K562 (cell line): ENCODE data around the gene PGM5. TPM values are rescaled to one million over a fixed set of nuclear protein-coding genes. Genes with fewer than 3 reads are reported as not detected.

ENCODE experiments used
- ATAC-seq: fragments of 200-7000 bp; cut with Tn5 transposase; 3 replicates; pipeline ENCODE4 v1.9.1; 2020; ENCODE audit warnings: moderate library complexity
- BruUV-seq: library from RNA; stranded (reverse); fragments of 400-500 nt; replicated peaks from 2 replicates; lab custom pipeline; 2021; lab: Mats Ljungman, UMichigan
- CTCF ChIA-PET: fragments of 300-600 bp; formaldehyde crosslinking; extraction: SDS; loops from one replicate; lab custom pipeline; 2021; ENCODE audit warnings: low intra/inter-chr PET ratio; lab: Yijun Ruan, JAX
- POLR2A ChIA-PET: fragments of 300-600, 350-650 bp; sonication (Branson Sonifier 250); formaldehyde crosslinking; extraction: SDS; loops from one replicate; lab custom pipeline; 2021; ENCODE audit warnings: antibody characterized with exemption, inconsistent platforms; lab: Yijun Ruan, JAX
- DNase-seq, 4 experiments: peaks; one replicate each; pipeline versions ENCODE4 v3.0.0 to v3.0.0-alpha.2; 2011 to 2018; ENCODE audit warnings: low spot score in 3 of 4, mixed read lengths in 3 of 4; ENCODE audit errors: extremely low read depth in 1 of 4
- FAIRE-seq: peaks from 2 replicates; lab custom pipeline; 2011; peaks lifted over from hg19 to GRCh38; lab: Jason Lieb, UNC
- H2AFZ ChIP-seq: 2 replicates; pipeline ENCODE4 v1.6.0; 2011; ENCODE audit warnings: low read depth, low read length, control low read depth, inconsistent platforms
- H3K27ac ChIP-seq: fragments of 200-600 bp; 3 replicates; pipeline ENCODE4 v1.8.0; 2011; ENCODE audit warnings: low read depth, mild to moderate bottlenecking, control low read depth, inconsistent platforms, low read length, moderate library complexity, mixed read lengths; ENCODE audit errors: extremely low read depth
- H3K27me3 ChIP-seq, 2 experiments: fragments of 300-600 bp in 1 of 2; 2 replicates in 1 of 2; 3 replicates in 1 of 2; pipeline versions ENCODE4 v1.6.0 to v1.8.0; 2011; ENCODE audit warnings: inconsistent platforms in 2 of 2, low read length in 2 of 2, mild to moderate bottlenecking in 1 of 2, mixed read lengths in 1 of 2, moderate library complexity in 1 of 2; ENCODE audit not compliant: control insufficient read depth in 2 of 2, insufficient read depth in 2 of 2
- H3K36me3 ChIP-seq: fragments of 300-600 bp; 3 replicates; pipeline ENCODE4 v1.8.0; 2011; ENCODE audit warnings: mild to moderate bottlenecking, low read length, inconsistent platforms; ENCODE audit not compliant: control insufficient read depth, insufficient read depth
- H3K4me1 ChIP-seq, 2 experiments: fragments of 200-600 bp in 1 of 2; replicated peaks in 1 of 2; 2 replicates in 1 of 2; 3 replicates in 1 of 2; pipeline versions ENCODE4 v1.5.1 to v1.8.0; 2011; ENCODE audit warnings: inconsistent platforms in 2 of 2, low read length in 2 of 2, mild to moderate bottlenecking in 1 of 2, mixed read lengths in 1 of 2, moderate library complexity in 1 of 2; ENCODE audit not compliant: control insufficient read depth in 2 of 2, insufficient read depth in 2 of 2
- H3K4me2 ChIP-seq: 2 replicates; pipeline ENCODE4 v1.6.1; 2011; ENCODE audit warnings: low read length, control low read depth, inconsistent platforms, mixed read lengths; ENCODE audit not compliant: insufficient read depth
- H3K4me3 ChIP-seq: fragments of 200-600 bp; sonication (generic), shearing (Covaris generic); 2 replicates; pipeline ENCODE4 v1.5.1; 2016; ENCODE audit warnings: control low read depth, inconsistent platforms
- H3K79me2 ChIP-seq: fragments of 200-600 bp; 3 replicates; pipeline ENCODE4 v1.8.0; 2011; ENCODE audit warnings: low read length, inconsistent platforms; ENCODE audit not compliant: control insufficient read depth, insufficient read depth
- H3K9ac ChIP-seq, 2 experiments: 2 replicates each; pipeline versions ENCODE4 v1.6.0 to v1.6.1; 2011; ENCODE audit warnings: low read depth in 2 of 2, low read length in 2 of 2, control low read depth in 1 of 2, inconsistent platforms in 1 of 2, mild to moderate bottlenecking in 1 of 2, mixed read lengths in 1 of 2; ENCODE audit not compliant: insufficient read depth in 1 of 2
- H3K9me1 ChIP-seq: one replicate; pipeline ENCODE4 v1.6.0; 2011; ENCODE audit warnings: inconsistent platforms, mild to moderate bottlenecking, low read length, moderate library complexity; ENCODE audit not compliant: control insufficient read depth, insufficient read depth
- H3K9me3 ChIP-seq: replicated peaks from 2 replicates; pipeline ENCODE4 v1.5.1; 2011; ENCODE audit warnings: low read depth, low read length, inconsistent platforms; ENCODE audit not compliant: control insufficient read depth, insufficient read depth
- H4K20me1 ChIP-seq: replicated peaks from 2 replicates; pipeline ENCODE4 v1.6.1; 2011; ENCODE audit warnings: low read length, inconsistent platforms, mixed read lengths; ENCODE audit not compliant: control insufficient read depth, insufficient read depth
- AFF1 ChIP-seq, 2 experiments: fragments of 450-650 bp; IDR thresholded peaks; 2 replicates each; pipeline ENCODE4 v1.6.1; 2018; ENCODE audit warnings: mild to moderate bottlenecking in 2 of 2, low read depth in 1 of 2; ENCODE audit not compliant: partially characterized antibody in 2 of 2
- ELF2 ChIP-seq: fragments of 250-450 bp; sonication (Bioruptor Pico); IDR thresholded peaks from 2 replicates; pipeline ENCODE4 v1.5.0; 2021; ENCODE audit warnings: mild to moderate bottlenecking
- GATAD2A ChIP-seq: fragments of 450-650 bp; IDR thresholded peaks from 2 replicates; pipeline ENCODE4 v1.6.1; 2017
- IRF2 ChIP-seq: sonication (generic); formaldehyde crosslinking; IDR thresholded peaks from 2 replicates; pipeline ENCODE4 v1.8.1; 2022; ENCODE audit warnings: mild to moderate bottlenecking, missing genetic modification reagents
- MCM2 ChIP-seq: fragments of 450-650 bp; IDR thresholded peaks from 2 replicates; pipeline ENCODE4 v1.6.1; 2017; ENCODE audit warnings: low read depth, mild to moderate bottlenecking
- MITF ChIP-seq: IDR thresholded peaks from 2 replicates; pipeline ENCODE4 v1.6.1; 2014; ENCODE audit warnings: antibody characterized with exemption
- NUFIP1 ChIP-seq: fragments of 450-650 bp; IDR thresholded peaks from 2 replicates; pipeline ENCODE4 v1.6.1; 2018; ENCODE audit not compliant: partially characterized antibody
- PCBP1 ChIP-seq: fragments of 200-400 bp; formaldehyde crosslinking; IDR thresholded peaks from 2 replicates; pipeline ENCODE4 v1.6.1; 2018; ENCODE audit warnings: mild to moderate bottlenecking, low read depth, low read length; ENCODE audit not compliant: poor library complexity, severe bottlenecking
- POLR3A ChIP-seq: IDR thresholded peaks from 2 replicates; pipeline ENCODE4 v1.6.1; 2011; ENCODE audit warnings: borderline replicate concordance, mild to moderate bottlenecking, moderate library complexity; ENCODE audit not compliant: insufficient read length, insufficient read depth; ENCODE audit errors: extremely low read depth
- SMC3 ChIP-seq: conservative IDR thresholded peaks from 2 replicates; pipeline ENCODE4 v1.6.1; 2011; ENCODE audit warnings: low read depth, low read length, improper control_type of control experiment; ENCODE audit not compliant: insufficient read depth
- STAT6 ChIP-seq: sonication (generic); formaldehyde crosslinking; IDR thresholded peaks from 2 replicates; pipeline ENCODE4 v1.8.1; 2023; ENCODE audit warnings: mild to moderate bottlenecking, missing genetic modification reagents
- YY1 ChIP-seq, 3 experiments: IDR thresholded peaks; 2 replicates each; pipeline ENCODE4 v1.6.1; 2011; ENCODE audit warnings: low read length in 2 of 3, mild to moderate bottlenecking in 2 of 3, moderate library complexity in 2 of 3, borderline replicate concordance in 1 of 3, control low read depth in 1 of 3, low read depth in 1 of 3; ENCODE audit not compliant: insufficient read depth in 3 of 3, insufficient replicate concordance in 2 of 3, control insufficient read depth in 1 of 3, insufficient read length in 1 of 3; ENCODE audit errors: extremely low read depth in 1 of 3
- ZNF140 ChIP-seq: fragments of 250-450 bp; sonication (Bioruptor Pico); IDR thresholded peaks from 2 replicates; pipeline ENCODE4 v1.8.0; 2021; ENCODE audit warnings: moderate library complexity, mild to moderate bottlenecking, inconsistent platforms
- ZNF274 ChIP-seq: IDR thresholded peaks from 2 replicates; pipeline ENCODE4 v1.6.1; 2011; ENCODE audit warnings: low read depth, mild to moderate bottlenecking, low read length, moderate library complexity, borderline replicate concordance
- WGBS: fragments of 100-300 bp; shearing (Covaris generic); methylation state at CpG from one replicate; pipeline ENCODE4 v1.1.6; 2016; ENCODE audit warnings: low coverage, mixed read lengths; ENCODE audit not compliant: insufficient coverage; ENCODE audit errors: missing lambda C conversion rate; 5-methylcytosine and 5-hydroxymethylcytosine counted together
- in situ Hi-C: fragments of 300-500 bp; cut with MboI; formaldehyde crosslinking; loops from 4 replicates; pipeline ENCODE4 v1.15.0; 2018; ENCODE audit warnings: inconsistent platforms, mixed read lengths
- intact Hi-C: fragments of 100-400 bp; cut with micrococcal nuclease; formaldehyde crosslinking; loops from 2 replicates; pipeline ENCODE4 v1.14.2; 2022
- polyA plus RNA-seq, 8 experiments: library from polyadenylated mRNA; depleted of rRNA in 4 of 8; stranded (reverse) in 5 of 8; unstranded in 3 of 8; fragments of >200 nt; fragmentation: Nextera tagmentation in 2 of 8; fragmentation: Illumina TruSeq in 1 of 8; extraction: Ambion mirVana in 2 of 8; extraction: Trizol in 1 of 8; gene quantifications; 2 replicates each; pipeline versions ENCODE4 v1.2.1 to v1.2.3, GENCODE V29; 2011 to 2014; ENCODE audit warnings: inconsistent platforms in 1 of 8, missing spikeins in 1 of 8
- total RNA-seq, 7 experiments: library from RNA; depleted of rRNA in 6 of 7; stranded (reverse); fragments of >200 nt in 6 of 7; fragmentation: Illumina TruSeq in 2 of 7; extraction: Trizol in 2 of 7; gene quantifications; 2 replicates each; pipeline versions ENCODE4 v1.2.1 to v1.2.3, GENCODE V29; 2011 to 2021; ENCODE audit warnings: low replicate concordance in 1 of 7

PGM5 gene
- total and polyA plus RNA-seq, 9 of the 15 experiments (the other 6 are each of a cell fraction or from before 2014, with no cell fraction given), result 0.03 to 0.24 (median 0.15) TPM; not detected in 1

GRCh38 chr9:68476422-68476821, 120.0 kb downstream of the PGM5 start:
- no peak for ATAC-seq
- no TSS peak for BruUV-seq
- H2AFZ ChIP-seq, result no peak overlapping the region
- no peak overlapping the region for H3K4me2 ChIP-seq
- no peak for TF ChIP-seq IRF2 (CRISPR knock-in tag)
- no peak for TF ChIP-seq MITF
- TF ChIP-seq AFF1 (IDR thresholded peaks at IDR 0.05; ENCODE audit: low read depth in 1 of 2, partially characterized antibody in 2 of 2), result no peak
- no peak for TF ChIP-seq STAT6
- no peak for TF ChIP-seq YY1 (IDR thresholded peaks at IDR 0.05; ENCODE audit: borderline replicate concordance in 1 of 3, control insufficient read depth in 1 of 3, extremely low read depth in 1 of 3, insufficient read depth in 3 of 3, insufficient read length in 1 of 3, insufficient replicate concordance in 2 of 3, low read depth in 1 of 3, low read length in 2 of 3)
- no peak for TF ChIP-seq SMC3
- TF ChIP-seq MCM2, result no peak
- TF ChIP-seq PCBP1, result no peak
- no peak for TF ChIP-seq GATAD2A
- TF ChIP-seq ZNF140 (CRISPR knock-in tag), result no peak
- no peak for TF ChIP-seq POLR3A
- TF ChIP-seq ZNF274, result no peak
- no peak for TF ChIP-seq NUFIP1
- no peak for TF ChIP-seq ELF2 (CRISPR knock-in tag)
- TF ChIP-seq, all 486 proteins: peak for 0
- no peaks in the 10 kb centered on the region for H3K9me1 ChIP-seq
- no peak overlapping the region for H3K9ac ChIP-seq
- no peaks in the 10 kb centered on the region for H3K9me3 ChIP-seq
- no peaks in the 10 kb centered on the region for H3K27me3 ChIP-seq
- DNase-seq, result no peak
- no peaks in the 10 kb centered on the region for H3K4me1 ChIP-seq
- no peak for FAIRE-seq
- CTCF ChIA-PET, result no interaction called here
- WGBS, result 0% methylated on average over 1 of the region's 1 CpG
- intact Hi-C loops (no loop called here), in situ Hi-C loops (no loop called here)
- H3K27ac ChIP-seq, result no peak overlapping the region
- H3K36me3 ChIP-seq, result no peaks in the 10 kb centered on the region
- no peaks in the 10 kb centered on the region for H4K20me1 ChIP-seq
- H3K4me3 ChIP-seq, result no peak overlapping the region
- no peaks in the 10 kb centered on the region for H3K79me2 ChIP-seq
- POLR2A ChIA-PET, result interaction anchor here (1.2 kb wide), 1 partner anchor 13 kb away, joined by 3 read pairs; no protein-coding TSS in a partner anchor
